Stomach (tissue), 9 donors: ENCODE data around the gene EIPR1. TPM values are rescaled to one million over a fixed set of nuclear protein-coding genes. Genes with fewer than 3 reads are reported as not detected.

Experiments used
- DNase-seq, 2 donors: peaks; one replicate each; pipeline versions ENCODE4 v3.0.0 to v3.0.0-alpha.2; 2013 to 2019
- H3K27ac ChIP-seq, 5 donors: fragments of 200-600 bp in 4 of 5; sonication (generic) in 4 of 5; one replicate each; pipeline ENCODE4 v1.5.1; 2013 to 2019; ENCODE audit warnings: mild to moderate bottlenecking in 1 of 5, moderate library complexity in 1 of 5
- H3K27me3 ChIP-seq, 3 donors: fragments of 200-600 bp; sonication (generic); one replicate each; pipeline ENCODE4 v1.5.1; 2017 to 2019; ENCODE audit warnings: mixed run types in 1 of 3
- H3K36me3 ChIP-seq, 4 donors: fragments of 200-600 bp; sonication (generic); 1 replicate in 3 of 4; 2 replicates in 1 of 4; pipeline ENCODE4 v1.5.1; 2016 to 2019
- H3K4me1 ChIP-seq, 4 donors: fragments of 200-600 bp; sonication (generic); one replicate each; pipeline ENCODE4 v1.5.1; 2016 to 2019
- H3K4me3 ChIP-seq, 4 donors: fragments of 200-600 bp; sonication (generic) in 3 of 4; one replicate each; pipeline ENCODE4 v1.5.1; 2016 to 2019; ENCODE audit warnings: mild to moderate bottlenecking in 1 of 4
- H3K9me3 ChIP-seq, 4 donors: fragments of 200-600 bp; sonication (generic); one replicate each; pipeline ENCODE4 v1.5.1; 2016 to 2019
- CTCF ChIP-seq, 7 experiments: fragments of 450-650 bp in 4 of 7; fragments of 200-600 bp in 3 of 7; sonication (generic) in 3 of 7; IDR thresholded peaks; one replicate each; pipeline ENCODE4 v1.5.1; 2016 to 2019; ENCODE audit warnings: antibody characterized with exemption in 7 of 7, control low read depth in 2 of 7, mild to moderate bottlenecking in 1 of 7
- EP300 ChIP-seq: sonication (generic); formaldehyde crosslinking; IDR thresholded peaks from one replicate; pipeline ENCODE4 v1.6.1; 2017; ENCODE audit warnings: antibody characterized with exemption
- POLR2A ChIP-seq, 4 donors: fragments of 450-650 bp; IDR thresholded peaks; one replicate each; pipeline ENCODE4 v1.6.1; 2016; ENCODE audit warnings: antibody characterized with exemption in 4 of 4, control low read depth in 2 of 4, mild to moderate bottlenecking in 1 of 4, moderate library complexity in 1 of 4
- POLR2AphosphoS5 ChIP-seq, 3 donors: sonication (generic); formaldehyde crosslinking; IDR thresholded peaks; one replicate each; pipeline ENCODE4 v1.6.1; 2016; ENCODE audit warnings: antibody characterized with exemption in 3 of 3
- WGBS, 5 donors: extraction: QIAGEN DNeasy Blood & Tissue Kit in 3 of 5; methylation state at CpG; one replicate each; pipeline versions ENCODE4 v1.1.5 to v1.1.7; 2013 to 2018; 5-methylcytosine and 5-hydroxymethylcytosine counted together
- intact Hi-C: fragments of 100-400 bp; cut with DNase I; formaldehyde crosslinking; loops from one replicate; pipeline ENCODE4 v1.15.1; 2023; ENCODE audit warnings: low total_unique reads
- polyA plus RNA-seq, 3 donors: library from polyadenylated mRNA; stranded (reverse); fragments of 200-250 nt; gene quantifications; one replicate each; pipeline ENCODE4 v1.2.3, GENCODE V29; 2013
- total RNA-seq, 5 donors: library from RNA; depleted of rRNA; stranded (reverse); fragments of >200 nt; gene quantifications; one replicate each; pipeline versions ENCODE4 v1.1.0 to v1.2.3, GENCODE V29; 2014 to 2016
- donor health status: healthy with polysubstance abuse.
- donor health status: Bipolar disorder and iron deficiency.
- donor health status: healthy.

The EIPR1 gene
- total and polyA plus RNA-seq, 8 donors, result 1.2 to 39.4 (median 12.7) TPM

- intact Hi-C loops, result no loop called here
- TF ChIP-seq EP300 (no peak), POLR2AphosphoS5 (IDR thresholded peaks at IDR 0.05) (no peak), CTCF (IDR thresholded peaks at IDR 0.05) (no peak), POLR2A (IDR thresholded peaks at IDR 0.05) (no peak)
- peak in 1 of 2 donors; percentile 19 for DNase-seq
- H3K27ac ChIP-seq, result no peak overlapping the region
- H3K4me3 ChIP-seq, result no peak overlapping the region
- no peaks in the 10 kb centered on the region for H3K27me3 ChIP-seq
- no peaks in the 10 kb centered on the region for H3K4me1 ChIP-seq
- H3K36me3 ChIP-seq, result no peaks in the 10 kb centered on the region
- 64 to 77% (median 70%) methylated on average over 5 to 8 of the region's 8 CpGs for WGBS, 5 donors
- no peaks in the 10 kb centered on the region for H3K9me3 ChIP-seq
Measured at GRCh38 chr2:3143602-3144001, 234.0 kb downstream of the EIPR1 start.

- Histone ChIP-seq H3K27ac (no peak overlapping the region), H3K4me1 (no peaks in the 10 kb centered on the region), H3K4me3 (no peak overlapping the region), H3K27me3 (no peaks in the 10 kb centered on the region), H3K9me3 (no peaks in the 10 kb centered on the region), H3K36me3 (no peaks in the 10 kb centered on the region)
- no peak for TF ChIP-seq CTCF (IDR thresholded peaks at IDR 0.05)
- TF ChIP-seq POLR2AphosphoS5 (IDR thresholded peaks at IDR 0.05), result no peak
- no peak for TF ChIP-seq POLR2A (IDR thresholded peaks at IDR 0.05)
- TF ChIP-seq EP300, result no peak
- DNase-seq, result peak in 1 of 2 donors; percentile 50
- 67 to 79% (median 76%) methylated on average over 18 of the region's 18 CpGs for WGBS, 5 donors
- intact Hi-C loops, result no loop called here
Measured at GRCh38 chr2:3142961-3143571, 234.6 kb downstream of the EIPR1 start.

GRCh38 chr2:3142210-3142609, 235.4 kb downstream of the EIPR1 start:
- peak in 1 of 2 donors; percentile 15 for DNase-seq
- no peaks in the 10 kb centered on the region for H3K27me3 ChIP-seq
- TF ChIP-seq POLR2A (IDR thresholded peaks at IDR 0.05), result no peak
- TF ChIP-seq CTCF (IDR thresholded peaks at IDR 0.05), result no peak
- TF ChIP-seq EP300, result no peak
- no peak for TF ChIP-seq POLR2AphosphoS5 (IDR thresholded peaks at IDR 0.05)
- WGBS, 5 donors, result 87 to 94% (median 93%) methylated on average over 8 of the region's 8 CpGs
- no peaks in the 10 kb centered on the region for H3K36me3 ChIP-seq
- intact Hi-C loops, result no loop called here
- H3K27ac ChIP-seq, result no peak overlapping the region
- H3K4me1 ChIP-seq, result no peaks in the 10 kb centered on the region
- H3K9me3 ChIP-seq, result no peaks in the 10 kb centered on the region
- H3K4me3 ChIP-seq, result no peak overlapping the region

GRCh38 chr2:3141696-3142095, 235.9 kb downstream of the EIPR1 start:
- no peaks in the 10 kb centered on the region for H3K27me3 ChIP-seq
- TF ChIP-seq EP300, result no peak
- TF ChIP-seq POLR2AphosphoS5 (IDR thresholded peaks at IDR 0.05), result no peak
- no peak for TF ChIP-seq CTCF (IDR thresholded peaks at IDR 0.05)
- no peak for TF ChIP-seq POLR2A (IDR thresholded peaks at IDR 0.05)
- WGBS, 5 donors, result 92 to 96% (median 94%) methylated on average over 6 of the region's 6 CpGs
- no peaks in the 10 kb centered on the region for H3K36me3 ChIP-seq
- no peaks in the 10 kb centered on the region for H3K4me1 ChIP-seq
- H3K9me3 ChIP-seq, result no peaks in the 10 kb centered on the region
- intact Hi-C loops, result no loop called here
- no peak overlapping the region for H3K27ac ChIP-seq
- H3K4me3 ChIP-seq, result no peak overlapping the region
- DNase-seq, result no peak
